GM21723 (cell line): Measurements from ENCODE around the gene PINLYP.
"Not testable (repeated sequence)": the region's sequence is repeated elsewhere in the genome, so short reads cannot be mapped to it uniquely, and the experiment has no call there.

Source experiments
- ATAC-seq: cut with Tn5 transposase; IDR thresholded peaks from one replicate; pipeline ENCODE4 v1.9.1; 2021; ENCODE audit warnings: mild to moderate bottlenecking, moderate library complexity; ENCODE audit not compliant: unreplicated experiment

PINLYP gene

GRCh38 chr19:43578787-43579186, 3.2 kb downstream of the PINLYP start:
- ATAC-seq: no peak

DNA sequence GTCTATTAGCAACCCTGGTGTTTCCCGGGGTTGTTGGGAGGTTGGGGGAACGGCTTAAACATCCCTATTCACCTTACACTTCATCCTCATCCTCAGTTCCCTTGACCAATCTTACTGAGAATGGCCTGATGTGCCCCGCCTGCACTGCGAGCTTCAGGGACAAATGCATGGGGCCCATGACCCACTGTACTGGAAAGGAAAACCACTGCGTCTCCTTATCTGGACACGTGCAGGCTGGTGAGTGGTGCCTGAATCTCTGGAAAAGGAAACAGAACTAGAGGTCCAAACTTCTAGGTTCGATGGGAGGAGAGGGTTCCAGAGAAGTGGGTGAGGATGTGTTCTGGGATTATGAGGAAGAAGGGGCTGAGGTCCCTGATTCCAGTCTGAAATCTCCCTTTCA, 5.9 kb downstream of the PINLYP start:
- ATAC-seq: no peak

DNA sequence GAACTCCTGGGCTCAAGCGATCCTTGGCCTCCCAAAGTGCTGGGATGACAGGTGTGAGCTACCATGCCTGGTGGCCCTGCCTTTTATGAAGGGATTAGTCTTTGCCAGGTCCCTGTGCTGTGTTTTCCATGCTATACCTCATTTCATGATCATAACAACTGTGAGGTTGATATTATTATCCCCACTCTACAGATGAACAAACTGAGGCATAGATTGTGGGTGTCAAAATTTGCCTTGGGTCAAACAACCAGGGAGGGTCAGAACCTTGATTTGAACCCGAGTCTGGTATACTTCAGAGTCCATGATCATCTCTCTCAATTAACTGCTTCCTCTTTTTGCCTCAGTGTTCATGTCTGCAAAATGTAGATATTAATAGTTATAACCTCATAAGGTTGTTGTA, 6.9 kb downstream of the PINLYP start:
- no peak for ATAC-seq

DNA sequence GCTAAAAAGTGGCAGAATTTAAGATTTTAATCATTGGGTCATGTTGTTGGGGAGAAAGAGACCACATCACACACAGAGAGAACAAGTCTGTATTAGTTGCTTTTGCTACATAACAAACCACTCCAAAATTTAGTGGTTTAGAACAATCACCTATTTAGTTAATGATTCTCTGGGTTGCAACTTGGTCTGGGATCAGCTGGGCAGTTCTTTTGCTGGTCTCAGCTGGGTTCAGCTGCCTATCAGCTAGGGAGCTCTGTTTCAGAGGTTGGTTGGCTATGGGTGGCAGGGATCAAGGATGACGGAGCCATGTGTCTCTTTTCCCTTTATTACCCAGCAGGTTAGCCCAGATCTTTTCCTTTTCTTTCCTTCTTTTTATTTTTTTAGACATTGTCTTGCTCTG, 8.9 kb downstream of the PINLYP start:
- ATAC-seq: no peak

DNA sequence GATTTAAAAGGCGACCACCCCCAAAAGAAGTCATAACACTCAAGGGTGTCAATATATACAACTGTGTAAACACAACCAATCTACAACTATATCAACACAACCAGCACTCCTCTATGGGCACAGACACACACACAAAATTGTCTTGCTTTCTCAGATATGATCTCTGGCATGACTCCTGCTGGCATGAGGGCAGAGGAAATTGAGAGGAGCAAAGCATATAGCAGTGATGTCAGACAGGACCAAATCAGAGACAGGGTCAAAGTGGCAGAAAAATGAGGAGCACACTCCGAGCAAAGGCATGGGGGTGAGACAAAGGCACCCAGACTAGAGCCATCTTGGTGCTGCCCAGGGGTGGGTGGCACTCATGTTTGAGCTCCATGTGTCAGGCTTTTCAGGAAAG, 10.7 kb downstream of the PINLYP start:
- no peak for ATAC-seq

DNA sequence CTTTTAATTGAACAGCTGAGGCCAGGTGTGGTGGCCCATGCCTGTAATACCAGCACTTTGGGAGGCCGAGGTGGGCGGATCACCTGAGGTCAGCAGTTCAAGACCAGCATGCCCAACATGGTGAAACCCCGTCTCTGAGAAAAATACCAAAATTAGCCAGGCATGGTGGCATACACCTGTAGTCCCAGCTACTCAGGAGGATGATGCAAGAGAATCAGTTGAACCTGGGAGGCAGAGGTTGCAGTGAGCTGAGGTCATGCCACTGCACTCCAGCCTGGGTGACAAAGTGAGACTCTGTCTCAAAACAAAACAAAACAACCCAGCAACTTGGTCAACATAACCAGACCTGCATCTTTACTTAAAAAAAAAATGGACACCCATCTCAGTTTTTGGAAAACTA, 11.4 kb downstream of the PINLYP start:
- ATAC-seq: not testable (repeated sequence)

DNA sequence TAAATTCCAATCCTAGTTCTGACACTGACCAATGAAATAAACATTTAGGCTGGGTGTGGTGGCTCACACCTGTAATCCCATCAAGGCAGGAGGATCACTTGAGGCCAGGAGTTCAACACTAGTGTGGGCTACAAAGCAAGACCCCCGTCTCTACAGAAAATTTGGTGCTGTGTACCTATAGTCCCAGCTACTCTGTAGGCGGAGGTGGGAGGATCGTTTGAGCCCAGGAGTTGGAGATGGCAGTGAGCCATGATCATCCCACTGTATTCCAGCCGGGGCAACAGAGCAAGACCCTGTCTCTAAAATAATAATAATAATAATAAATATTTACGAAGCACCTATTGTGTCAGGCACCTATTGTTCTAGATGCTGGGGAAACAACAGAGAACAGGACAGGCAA, 13.7 kb downstream of the PINLYP start:
- no peak for ATAC-seq

- no peak for ATAC-seq
Measured at GRCh38 chr19:43589678-43590077, 14.1 kb downstream of the PINLYP start.

- no peak for ATAC-seq
Measured at GRCh38 chr19:43591904-43592772, 16.5 kb downstream of the PINLYP start.

- ATAC-seq: no peak
Measured at GRCh38 chr19:43592800-43593350, 17.3 kb downstream of the PINLYP start.

DNA sequence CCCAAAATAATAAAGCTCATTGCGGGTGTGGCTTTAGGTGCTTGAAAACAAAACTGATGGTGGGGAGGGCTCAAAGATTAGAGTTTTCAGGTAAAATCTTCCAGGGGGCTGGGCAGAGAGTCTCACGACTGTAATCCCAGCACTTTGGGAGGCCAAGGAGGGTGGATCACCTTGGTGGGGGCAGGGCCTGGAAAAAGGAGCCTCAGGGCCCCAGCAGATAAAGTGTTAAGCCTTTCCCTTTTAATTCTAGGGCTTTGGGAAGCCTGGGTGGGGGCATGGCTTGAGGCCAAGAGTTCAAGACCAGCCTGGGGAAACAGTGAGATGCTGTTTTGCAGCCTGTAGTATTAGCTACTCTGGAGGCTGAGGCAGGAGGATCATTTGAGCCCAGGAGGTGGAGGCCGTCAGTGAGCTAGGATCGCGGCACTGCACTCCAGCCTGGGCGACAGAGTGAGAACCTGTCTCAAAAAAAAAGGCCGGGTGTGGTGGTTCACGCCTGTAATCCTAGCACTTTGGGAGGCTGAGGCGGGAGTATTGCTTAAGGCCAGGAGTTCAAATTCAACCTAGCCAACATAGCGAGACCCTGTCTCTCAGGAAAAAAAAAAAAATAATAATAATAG, 18.6 kb downstream of the PINLYP start:
- no peak for ATAC-seq

DNA sequence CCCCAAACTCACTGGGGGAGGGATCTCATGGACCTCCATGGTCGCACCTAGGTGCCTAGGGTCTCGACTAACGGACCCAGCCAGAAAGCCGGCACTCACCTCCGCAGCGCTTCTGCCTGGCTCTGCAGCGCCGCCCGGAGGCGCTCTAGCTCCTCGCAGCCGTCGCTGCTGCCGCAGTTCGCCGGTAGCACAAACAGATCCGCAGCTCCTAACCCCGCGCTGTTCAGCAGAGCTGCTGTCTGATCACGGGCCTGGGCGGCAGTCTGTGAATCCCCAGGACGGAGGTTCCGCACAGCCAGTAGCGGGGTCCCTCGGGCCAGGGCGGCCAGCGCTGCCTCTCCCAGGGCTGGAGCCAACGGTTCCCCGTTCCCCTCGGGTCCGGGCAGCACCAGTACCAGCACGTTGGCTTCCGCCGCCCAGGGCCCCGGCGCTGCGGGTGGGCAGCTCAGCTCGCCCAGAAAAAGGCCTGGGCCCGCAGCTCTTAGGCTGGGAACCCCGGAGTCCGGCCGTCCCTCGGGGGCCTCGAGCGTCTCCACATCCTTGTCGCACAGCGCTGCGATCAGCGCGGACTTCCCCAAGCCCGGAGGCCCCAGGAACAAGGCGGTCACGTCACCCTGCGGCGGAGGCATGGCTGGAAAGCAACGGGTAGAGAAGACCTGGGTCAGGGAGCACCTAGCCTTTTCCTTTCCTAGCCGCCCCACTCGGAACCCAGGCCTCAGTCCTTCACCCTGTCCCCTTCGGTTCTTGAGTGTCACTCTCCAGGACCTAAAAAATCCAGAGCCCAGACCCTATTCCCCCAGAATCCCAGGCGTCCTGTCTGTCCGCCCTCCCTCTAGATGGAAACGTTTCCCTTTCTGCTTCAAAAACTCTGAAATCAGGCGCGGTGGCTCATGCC, 19.4 kb downstream of the PINLYP start:
- no peak for ATAC-seq

DNA sequence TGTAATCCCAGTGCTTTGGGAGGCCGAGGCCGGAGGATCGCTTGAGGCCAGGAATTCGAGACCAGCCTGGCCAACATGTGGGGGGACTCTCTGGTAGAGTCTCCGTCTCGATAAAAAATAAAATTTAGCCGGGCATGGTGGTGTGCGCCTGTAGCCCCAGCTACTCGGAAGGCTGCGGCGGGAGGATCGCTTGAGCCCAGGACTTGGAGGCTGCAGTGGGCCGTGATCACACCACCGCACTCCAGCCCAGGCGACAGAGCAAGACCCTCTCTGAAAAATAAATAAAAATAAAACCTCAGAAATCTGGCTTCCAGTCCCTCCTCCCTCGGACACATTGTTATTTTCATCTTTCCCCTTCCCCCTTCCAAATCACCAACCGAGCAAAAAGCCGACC, 20.0 kb downstream of the PINLYP start:
- peak; percentile 8 for ATAC-seq

GRCh38 chr19:43595999-43596841, 20.6 kb downstream of the PINLYP start, which contains the start of the genes IRGQ and ZNF576:
Gene IRGQ, minus strand, starts transcription at chr19:43596134. Its CDS starts 796 bp downstream, at chr19:43595338.
Gene ZNF576, plus strand, starts transcription at chr19:43596595. Its CDS starts 514 bp downstream, at chr19:43597109.
- ATAC-seq: peak; percentile 65

DNA sequence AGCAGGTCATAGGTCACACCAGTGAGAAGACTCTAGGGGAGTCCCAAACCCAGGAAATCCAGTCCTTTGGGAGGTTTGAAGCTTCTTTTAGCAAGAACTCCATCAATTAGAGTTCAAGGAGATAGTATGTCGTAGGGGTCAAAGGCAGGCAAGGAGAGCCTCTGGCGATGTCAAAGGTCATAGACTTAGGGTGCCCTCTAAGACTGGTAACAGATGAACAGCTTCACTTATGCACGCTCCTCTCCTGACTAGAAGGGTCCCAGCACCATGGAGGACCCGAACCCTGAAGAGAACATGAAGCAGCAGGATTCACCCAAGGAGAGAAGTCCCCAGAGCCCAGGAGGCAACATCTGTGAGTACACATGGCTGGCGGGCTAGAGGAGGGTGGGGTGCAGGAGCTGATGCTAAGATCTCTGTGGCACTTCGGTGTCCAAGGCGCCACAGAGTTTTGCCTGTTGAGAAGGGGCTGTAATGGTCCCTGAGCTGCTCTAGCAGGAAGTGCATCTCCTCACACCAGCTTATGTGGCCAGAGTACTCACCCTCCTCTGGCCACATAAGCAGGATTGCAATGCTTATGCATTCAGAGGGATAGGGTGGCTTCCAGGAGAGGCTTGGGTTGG, 21.4 kb downstream of the PINLYP start:
- ATAC-seq: no peak

DNA sequence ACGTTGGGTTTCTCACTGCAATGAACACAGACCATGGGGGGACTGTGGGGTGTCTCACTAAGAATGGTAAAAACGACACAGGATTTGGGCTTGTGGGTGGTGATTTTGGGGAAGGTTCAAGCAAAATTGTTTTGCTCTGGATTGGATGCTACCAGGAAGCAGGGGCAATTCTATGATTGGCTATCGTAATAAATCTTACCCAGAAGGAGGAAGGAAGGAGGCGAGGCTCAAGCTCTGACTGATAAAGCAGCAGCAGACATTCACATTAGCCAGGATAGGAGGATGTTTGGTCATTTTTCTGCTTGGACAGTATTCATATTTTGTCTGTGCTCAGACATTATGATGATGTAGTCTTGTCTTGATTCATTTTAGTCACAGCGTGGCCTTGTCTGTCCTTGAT, 22.3 kb downstream of the PINLYP start:
- no peak for ATAC-seq

DNA sequence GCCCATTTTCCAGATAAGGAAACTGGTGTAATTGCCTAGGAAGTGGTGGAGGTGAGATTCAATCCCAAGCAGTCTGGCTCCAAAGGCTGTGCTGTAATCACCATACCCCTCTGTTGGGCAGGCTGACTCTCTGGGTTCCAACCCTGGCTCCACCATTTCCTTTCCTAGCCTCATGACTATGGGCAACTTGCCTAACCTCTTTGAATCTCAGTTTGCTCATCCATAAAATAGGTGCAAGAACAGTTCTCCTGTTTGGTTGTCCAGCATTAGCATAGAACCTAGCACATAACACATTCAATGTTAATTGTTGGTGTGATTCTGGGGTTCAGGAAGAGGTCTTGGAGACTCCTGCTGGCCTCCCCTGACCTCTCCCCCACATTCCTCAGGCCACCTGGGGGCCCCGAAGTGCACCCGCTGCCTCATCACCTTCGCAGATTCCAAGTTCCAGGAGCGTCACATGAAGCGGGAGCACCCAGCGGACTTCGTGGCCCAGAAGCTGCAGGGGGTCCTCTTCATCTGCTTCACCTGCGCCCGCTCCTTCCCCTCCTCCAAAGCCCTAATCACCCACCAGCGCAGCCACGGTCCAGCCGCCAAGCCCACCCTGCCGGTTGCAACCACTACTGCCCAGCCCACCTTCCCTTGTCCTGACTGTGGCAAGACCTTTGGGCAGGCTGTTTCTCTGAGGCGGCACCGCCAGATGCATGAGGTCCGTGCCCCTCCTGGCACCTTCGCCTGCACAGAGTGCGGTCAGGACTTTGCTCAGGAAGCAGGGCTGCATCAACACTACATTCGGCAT, 23.0 kb downstream of the PINLYP start:
- ATAC-seq: no peak

GRCh38 chr19:43599635-43600295, 24.2 kb downstream of the PINLYP start:
- no peak for ATAC-seq
